ENCODE measurements around the gene CCDC89.

CCDC89 gene

GRCh38 chr11:85685820-85686459, at the start of gene CCDC89:
Gene CCDC89, minus strand, starts transcription at chr11:85686195. Its CDS starts 65 bp downstream, at chr11:85686130.
- peak; percentile 80 for DNase-seq

- no peak for DNase-seq
Measured at GRCh38 chr11:85732965-85733364, 47.0 kb upstream of the CCDC89 start.

GRCh38 chr11:85726381-85726780, 40.4 kb upstream of the CCDC89 start:
- no peak for DNase-seq

GRCh38 chr11:85725510-85726258, 39.7 kb upstream of the CCDC89 start:
- DNase-seq = no peak

GRCh38 chr11:85724748-85725465, 38.9 kb upstream of the CCDC89 start:
- DNase-seq = no peak

DNA sequence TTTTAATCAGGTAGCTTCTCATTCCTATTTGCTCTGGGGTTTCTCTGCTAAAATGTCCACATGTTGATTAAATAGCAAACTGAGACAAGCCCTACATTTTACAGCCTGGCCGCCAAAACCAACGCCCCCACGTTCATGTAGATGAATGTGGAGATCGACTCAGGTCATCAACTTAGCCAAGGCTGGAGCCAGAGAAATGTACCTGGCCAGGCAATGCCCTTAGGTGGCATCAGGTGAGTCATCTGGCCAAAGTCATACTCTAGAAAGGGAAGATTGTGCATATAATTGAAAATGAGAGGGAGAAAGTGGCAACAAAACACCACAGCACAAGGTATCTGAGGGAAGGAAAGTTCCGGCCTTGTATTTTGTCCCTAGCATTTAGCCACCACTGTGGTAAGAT, 37.1 kb upstream of the CCDC89 start:
- DNase-seq = no peak

GRCh38 chr11:85721191-85721590, 35.2 kb upstream of the CCDC89 start:
- DNase-seq = no peak

DNA sequence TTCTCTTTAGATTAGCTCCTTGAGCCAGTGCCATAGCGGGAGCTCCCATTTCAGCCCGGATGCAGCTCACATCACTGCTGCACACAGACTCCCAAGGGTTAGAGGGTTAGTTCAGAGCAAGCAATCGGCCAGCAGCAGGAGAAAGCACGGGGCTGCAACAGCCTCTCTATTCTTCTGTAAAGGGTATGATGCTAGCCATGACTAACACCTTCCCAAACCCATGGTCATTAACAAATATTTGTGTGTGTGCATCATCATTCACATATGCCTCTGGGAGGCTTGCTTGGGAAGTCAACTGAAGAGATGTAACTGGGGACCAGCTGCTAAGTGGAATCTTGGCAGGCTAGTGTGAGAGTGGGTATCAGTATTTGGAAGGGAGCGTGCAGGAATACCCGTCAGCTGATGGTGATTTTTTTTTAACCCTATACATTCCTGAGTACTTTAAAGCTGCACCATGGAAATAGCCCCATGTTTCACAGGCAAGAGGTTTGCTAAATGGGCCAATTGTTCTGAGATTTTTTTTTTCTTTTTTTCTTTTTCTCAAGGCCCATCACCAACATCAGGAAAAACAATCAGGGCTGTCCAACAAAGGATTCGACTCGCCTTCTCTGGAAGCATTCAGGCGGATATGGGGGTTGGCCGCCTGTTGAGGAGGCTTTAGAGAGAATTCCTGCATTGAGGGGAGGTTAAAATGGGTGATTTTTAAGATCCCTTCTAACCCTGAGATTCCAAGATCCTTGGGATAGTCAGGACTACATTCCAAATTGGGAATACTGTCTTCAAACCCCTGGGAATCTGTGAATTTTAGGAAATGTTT, 33.2 kb upstream of the CCDC89 start:
- peak; percentile 87 for DNase-seq

GRCh38 chr11:85718126-85718943, 32.3 kb upstream of the CCDC89 start:
- DNase-seq = peak; percentile 11

DNA sequence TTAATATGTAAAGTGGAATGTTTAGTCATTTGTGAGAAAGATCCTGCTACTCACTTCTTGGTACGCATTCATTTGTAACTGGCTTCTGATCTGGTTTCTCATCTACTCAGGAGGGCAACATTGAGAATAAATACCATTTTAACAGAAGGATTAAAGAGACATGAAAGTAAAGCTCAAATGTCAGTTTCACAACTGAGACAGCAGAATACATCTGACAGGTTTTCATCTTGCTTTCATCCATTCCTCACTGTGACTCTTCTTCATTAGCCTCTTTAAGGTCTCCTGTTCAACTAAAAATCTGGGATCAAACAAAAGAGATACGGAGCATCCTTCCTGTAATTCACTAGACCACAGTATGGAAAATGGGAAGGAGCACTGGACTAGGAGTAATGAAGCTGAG, 31.4 kb upstream of the CCDC89 start:
- no peak for DNase-seq

DNA sequence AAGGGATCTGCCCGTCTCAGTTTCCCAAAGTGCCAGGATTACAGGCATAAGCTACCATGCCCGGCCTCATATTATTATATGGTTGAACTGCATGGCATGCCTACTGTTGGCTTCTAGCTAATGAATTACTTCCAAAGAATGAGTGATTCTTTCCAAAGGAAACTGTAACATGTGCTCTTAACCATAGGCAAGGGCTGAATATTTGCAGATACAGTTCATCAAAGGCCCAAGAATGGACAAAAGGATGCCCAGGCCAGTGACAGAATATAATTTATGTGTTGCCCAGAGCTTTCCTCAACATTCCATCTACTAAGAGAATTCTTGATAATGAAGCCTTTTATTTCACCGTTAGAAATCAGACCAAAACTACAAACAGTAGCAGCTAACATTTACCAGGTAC, 27.0 kb upstream of the CCDC89 start:
- no peak for DNase-seq

- no peak for DNase-seq
Measured at GRCh38 chr11:85710917-85711316, 24.9 kb upstream of the CCDC89 start.

- no peak for DNase-seq
Measured at GRCh38 chr11:85709941-85710702, 24.1 kb upstream of the CCDC89 start.

GRCh38 chr11:85705800-85706199, 19.8 kb upstream of the CCDC89 start:
- no peak for DNase-seq

DNA sequence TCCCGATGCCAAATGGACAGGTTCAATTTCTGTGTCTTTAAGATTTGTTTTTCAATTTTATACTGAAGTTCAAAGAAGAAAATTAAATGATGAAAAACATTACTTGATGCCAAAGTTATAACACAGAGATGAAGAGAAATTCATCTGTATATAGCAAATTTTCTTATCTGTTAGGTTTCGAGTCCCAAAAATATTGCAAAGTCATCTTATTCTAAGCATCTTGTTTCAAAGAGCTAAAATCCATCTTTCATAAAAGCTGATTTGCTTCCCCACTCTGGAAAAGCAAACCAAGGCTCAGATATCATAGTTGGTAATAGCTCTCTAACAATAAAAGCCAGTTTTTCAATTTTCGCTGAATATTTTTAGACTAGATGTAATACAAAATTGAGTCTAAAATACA, 19.0 kb upstream of the CCDC89 start:
- DNase-seq = no peak

DNA sequence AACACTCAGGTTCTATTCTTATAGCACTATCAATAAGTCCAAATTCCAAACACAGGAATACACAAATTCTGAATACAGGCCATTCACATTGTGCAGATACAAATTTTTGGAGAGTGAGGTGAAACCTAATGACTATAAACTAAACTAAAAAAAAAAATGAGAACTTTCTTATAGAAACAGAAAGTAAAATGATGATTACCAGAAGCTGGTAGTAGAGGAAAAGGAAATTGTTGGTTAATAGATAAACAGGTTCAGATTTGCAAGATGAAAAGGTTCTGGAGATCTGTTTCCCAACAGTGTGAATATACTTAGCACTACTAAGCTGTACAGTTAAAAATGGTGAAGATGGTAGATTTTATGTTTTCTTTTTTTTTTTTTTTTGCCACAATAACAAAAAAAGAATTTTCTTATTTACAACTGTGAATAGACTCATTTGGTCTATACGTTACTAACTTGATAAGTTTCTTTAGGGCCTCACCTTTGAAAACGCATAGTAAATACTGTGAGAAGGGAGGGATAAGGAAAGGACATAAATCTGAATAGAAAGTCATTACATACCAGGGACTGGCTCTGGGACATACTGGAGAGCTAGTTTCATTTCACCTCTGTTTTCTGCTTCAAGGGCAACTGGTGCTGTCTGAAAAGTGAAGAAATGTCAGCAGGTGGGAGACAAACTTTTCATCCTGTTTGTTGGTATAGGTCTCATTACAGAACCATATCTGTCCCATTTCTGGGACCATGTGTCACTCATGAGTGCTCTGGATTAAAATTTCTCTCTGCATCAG, 14.2 kb upstream of the CCDC89 start:
- no peak for DNase-seq

GRCh38 chr11:85698195-85698594, 12.2 kb upstream of the CCDC89 start:
- no peak for DNase-seq

DNA sequence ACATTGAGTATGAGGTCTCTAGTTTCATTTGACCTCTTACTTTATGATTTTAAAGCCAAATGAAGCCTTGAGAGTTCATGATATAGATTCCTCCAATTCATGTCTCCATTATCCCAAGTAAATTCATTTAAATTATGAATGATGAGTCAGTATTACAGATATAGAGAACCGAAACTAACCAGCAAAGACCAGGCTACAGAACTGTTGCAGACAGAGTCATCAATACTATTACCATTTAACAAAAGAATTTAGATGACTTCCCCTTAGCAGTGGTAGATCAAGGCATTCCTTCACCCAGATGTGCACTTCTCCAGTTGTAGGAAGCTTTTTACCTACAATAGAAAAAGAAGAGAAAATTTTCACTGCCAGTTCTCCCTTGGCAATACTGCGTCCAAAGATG, 11.8 kb upstream of the CCDC89 start:
- DNase-seq = no peak

DNA sequence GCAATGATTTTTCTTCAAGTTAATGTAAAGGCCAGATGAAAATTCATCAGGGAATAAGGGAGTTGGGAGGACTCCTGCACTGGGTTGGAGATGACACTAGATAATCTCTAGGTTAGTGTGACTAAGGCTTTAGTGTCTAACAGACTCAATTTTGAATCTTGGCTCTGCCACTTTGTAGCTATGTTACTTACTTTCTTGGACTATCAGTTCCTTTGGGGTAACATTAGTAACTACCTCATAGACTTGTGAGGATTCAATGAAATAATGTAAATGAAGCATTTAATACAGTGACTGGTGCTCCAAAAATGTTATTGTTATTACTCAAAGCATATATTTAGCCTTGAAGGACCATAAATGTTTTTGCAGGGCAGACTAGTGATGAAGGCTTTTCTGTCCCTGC, 9.6 kb upstream of the CCDC89 start:
- no peak for DNase-seq

DNA sequence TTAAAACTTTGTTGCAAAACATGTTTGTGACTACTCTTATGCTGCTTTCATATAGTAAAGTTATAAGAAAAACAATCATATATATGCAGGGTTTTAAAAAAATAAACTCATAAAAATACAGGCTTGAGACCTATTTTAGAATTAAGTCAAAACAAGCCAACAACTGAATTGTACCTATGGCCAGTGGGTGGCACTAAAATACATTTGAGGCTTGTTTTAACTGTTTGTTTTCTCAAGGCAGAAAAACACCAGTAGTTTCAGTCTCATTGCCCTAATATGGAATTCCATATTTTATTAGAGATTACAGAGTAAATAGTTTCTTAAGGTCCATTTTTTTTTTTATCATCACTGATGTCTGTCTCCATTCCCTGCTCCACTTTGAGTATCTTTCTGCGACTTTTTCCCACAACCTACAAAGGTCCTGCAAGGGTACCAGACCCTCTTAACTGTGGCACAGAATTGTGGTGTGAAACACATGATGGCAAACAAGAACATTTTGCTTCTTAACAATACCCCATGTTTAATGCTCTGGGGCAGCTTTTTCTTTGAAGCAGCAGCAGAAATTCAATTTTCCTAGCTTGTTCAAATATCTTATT, 8.5 kb upstream of the CCDC89 start:
- DNase-seq = no peak
